ENCODE data around the gene ZFAND2B. TPM values are rescaled to one million over a fixed set of nuclear protein-coding genes. Genes with fewer than 3 reads are reported as not detected.

The ZFAND2B gene
- total RNA-seq, 1 donor from 2014 or later: 29.8 TPM

DNA sequence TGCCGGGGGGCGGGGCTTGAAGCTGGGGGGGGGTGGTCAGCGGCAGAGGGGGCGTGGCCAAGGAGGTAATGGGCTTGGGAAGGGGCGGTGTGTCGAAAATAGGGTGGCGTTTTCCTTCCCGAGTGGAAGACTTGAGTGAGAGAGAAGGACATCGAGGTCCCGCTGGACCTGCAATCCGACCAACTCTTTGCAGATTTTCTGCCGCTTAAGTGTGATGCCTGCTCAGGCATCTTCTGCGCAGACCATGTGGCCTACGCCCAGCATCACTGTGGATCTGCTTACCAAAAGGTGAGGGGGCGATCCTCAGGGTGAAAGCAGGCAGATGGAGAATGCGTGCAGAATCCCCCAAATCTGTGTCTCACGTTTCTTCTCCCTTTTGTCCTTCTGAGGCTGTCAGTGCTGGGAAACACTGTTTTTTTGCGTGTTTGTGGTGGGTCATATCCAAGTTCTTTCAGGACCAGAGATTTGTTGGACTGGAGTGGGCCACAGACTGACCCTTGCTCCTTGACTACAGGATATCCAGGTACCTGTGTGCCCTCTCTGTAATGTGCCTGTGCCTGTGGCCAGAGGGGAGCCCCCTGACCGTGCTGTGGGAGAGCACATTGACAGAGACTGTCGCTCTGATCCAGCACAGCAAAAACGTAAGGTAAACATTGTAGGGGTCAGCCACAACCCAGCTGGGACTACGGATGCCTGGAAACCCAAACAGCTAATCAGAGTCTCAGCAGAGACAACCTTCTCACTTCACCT lies 727 bp downstream of the ZFAND2B start:
- H3K27me3 Mint-ChIP-seq (ENCODE audit: low read depth): no peaks in the 10 kb centered on the region
- H3K4me3 Mint-ChIP-seq (ENCODE audit: unreplicated experiment): peak overlapping the region; percentile 81
- no peak for TF ChIP-seq CTCF (IDR thresholded peaks at IDR 0.05)
- peaks cover 26% of the 10 kb centered on the region for H3K4me1 Mint-ChIP-seq (ENCODE audit: low read depth)
- no peak for DNase-seq (ENCODE audit: low spot score)
- H3K9me3 Mint-ChIP-seq (ENCODE audit: low read depth): peaks cover 2% of the 10 kb centered on the region
- H3K36me3 Mint-ChIP-seq (ENCODE audit: low read depth): peaks cover 7% of the 10 kb centered on the region
- H3K27ac Mint-ChIP-seq (ENCODE audit: unreplicated experiment): peak overlapping the region; percentile 94

- no peaks in the 10 kb centered on the region for H3K27me3 Mint-ChIP-seq (ENCODE audit: low read depth)
- TF ChIP-seq CTCF (IDR thresholded peaks at IDR 0.05): no peak
- peak overlapping the region; percentile 81 for H3K4me3 Mint-ChIP-seq (ENCODE audit: unreplicated experiment)
- H3K36me3 Mint-ChIP-seq (ENCODE audit: low read depth): peaks cover 7% of the 10 kb centered on the region
- peak overlapping the region; percentile 94 for H3K27ac Mint-ChIP-seq (ENCODE audit: unreplicated experiment)
- peaks cover 26% of the 10 kb centered on the region for H3K4me1 Mint-ChIP-seq (ENCODE audit: low read depth)
- DNase-seq (ENCODE audit: low spot score): no peak
- peaks cover 2% of the 10 kb centered on the region for H3K9me3 Mint-ChIP-seq (ENCODE audit: low read depth)
Observed at GRCh38 chr2:219207884-219208740, 1.5 kb downstream of the ZFAND2B start.

DNA sequence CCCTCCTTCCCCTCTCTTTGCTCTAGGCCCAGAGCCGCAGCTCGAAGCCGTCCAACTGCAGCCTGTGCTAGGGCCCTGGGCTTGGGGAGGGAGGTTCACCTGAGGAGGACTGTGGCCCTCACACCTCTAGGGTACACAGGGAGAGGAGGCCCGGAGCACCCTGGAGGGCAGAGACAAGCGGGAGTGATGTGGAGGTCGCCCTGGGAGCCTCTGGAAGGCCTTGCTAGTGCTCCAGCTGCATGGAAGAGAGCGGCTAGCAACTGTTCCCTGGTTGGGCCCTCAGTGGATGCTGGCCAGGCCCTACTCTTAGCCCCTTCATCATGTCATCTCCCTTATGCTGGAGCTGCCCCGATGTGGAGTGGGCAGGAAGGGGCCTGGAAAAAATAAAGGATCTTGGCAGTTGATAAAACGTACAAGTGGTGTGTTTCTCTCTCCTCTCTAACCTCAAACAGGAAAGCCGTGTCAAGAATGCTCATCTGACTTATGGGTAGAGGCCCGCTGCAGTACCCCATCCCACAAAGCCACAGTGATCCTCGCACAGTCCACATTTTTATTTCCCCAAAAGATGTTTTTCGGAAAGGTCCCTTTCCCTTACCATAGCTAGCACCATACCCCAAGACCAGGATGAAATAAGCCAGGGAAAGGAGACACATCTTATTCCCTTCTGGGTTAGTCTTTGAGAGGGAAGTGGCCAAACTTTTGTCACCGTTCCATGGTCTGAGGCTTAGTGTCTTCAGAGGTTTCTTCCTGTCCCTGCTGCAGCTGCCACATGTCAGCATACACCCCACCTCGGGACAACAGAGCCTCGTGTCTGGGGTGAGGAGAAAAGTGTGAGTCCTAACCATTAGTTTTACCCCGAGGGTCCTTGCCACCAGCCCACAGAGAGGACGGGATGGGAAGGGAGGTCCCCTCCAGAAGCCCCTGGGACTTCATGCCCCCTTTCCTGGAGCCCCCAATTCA lies 2.9 kb downstream of the ZFAND2B start:
- H3K27me3 Mint-ChIP-seq (ENCODE audit: low read depth): no peaks in the 10 kb centered on the region
- no peak for TF ChIP-seq CTCF (IDR thresholded peaks at IDR 0.05)
- H3K4me1 Mint-ChIP-seq (ENCODE audit: low read depth): peaks cover 26% of the 10 kb centered on the region
- H3K9me3 Mint-ChIP-seq (ENCODE audit: low read depth): peaks cover under 1% of the 10 kb centered on the region
- peak overlapping the region; percentile 22 for H3K27ac Mint-ChIP-seq (ENCODE audit: unreplicated experiment)
- H3K36me3 Mint-ChIP-seq (ENCODE audit: low read depth): peaks cover 14% of the 10 kb centered on the region
- H3K4me3 Mint-ChIP-seq (ENCODE audit: unreplicated experiment): no peak overlapping the region
- no peak for DNase-seq (ENCODE audit: low spot score)

DNA sequence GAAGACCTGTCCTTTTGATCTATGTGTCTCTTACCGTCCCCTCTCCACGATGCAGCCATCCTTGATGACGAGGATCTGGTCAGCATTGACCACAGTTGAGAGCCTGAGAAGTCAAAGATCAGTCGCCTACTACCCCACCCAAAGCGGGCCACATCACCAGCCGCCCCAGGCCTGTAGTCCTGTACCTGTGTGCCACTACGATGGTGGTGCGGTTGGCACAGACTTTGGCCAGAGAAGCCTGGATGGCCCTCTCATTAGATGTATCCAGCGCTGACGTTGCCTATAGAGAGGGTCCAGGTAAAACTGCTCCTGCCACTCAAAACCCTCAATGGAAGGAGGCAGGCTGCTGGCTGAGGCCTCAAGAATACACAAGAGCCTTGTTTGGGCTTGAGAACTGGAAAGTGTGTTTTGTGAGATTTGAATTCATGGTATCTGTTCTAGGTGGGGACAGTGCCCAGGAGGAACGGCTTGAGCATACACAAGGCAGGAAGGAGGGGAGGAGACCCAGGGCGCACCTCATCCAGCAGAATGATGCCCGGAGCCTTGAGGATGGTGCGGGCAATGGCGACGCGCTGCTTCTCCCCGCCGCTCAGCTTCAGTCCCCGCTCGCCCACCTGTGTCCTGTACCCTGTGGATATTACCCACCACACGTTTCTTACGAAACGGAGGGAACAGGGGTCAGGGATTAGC lies 3.8 kb downstream of the ZFAND2B start:
- Mint-ChIP-seq H3K36me3 (ENCODE audit: low read depth) (peaks cover 17% of the 10 kb centered on the region), H3K4me1 (ENCODE audit: low read depth) (peaks cover 26% of the 10 kb centered on the region), H3K9me3 (ENCODE audit: low read depth) (no peaks in the 10 kb centered on the region), H3K4me3 (ENCODE audit: unreplicated experiment) (no peak overlapping the region), H3K27me3 (ENCODE audit: low read depth) (no peaks in the 10 kb centered on the region), H3K27ac (ENCODE audit: unreplicated experiment) (peak overlapping the region; percentile 8)
- no peak for DNase-seq (ENCODE audit: low spot score)
- no peak for TF ChIP-seq CTCF (IDR thresholded peaks at IDR 0.05)

All from chondrocyte (in vitro differentiated cells).